NT2/D1 (cell line): Measurements from ENCODE around the gene GMDS.

ENCODE experiments used
- YY1 ChIP-seq: IDR thresholded peaks from 2 replicates; pipeline ENCODE4 v1.6.1; 2011; ENCODE audit not compliant: insufficient read length, insufficient read depth
- ZNF274 ChIP-seq: IDR thresholded peaks from 2 replicates; pipeline ENCODE4 v1.6.1; 2011; ENCODE audit warnings: mild to moderate bottlenecking, low read depth, low read length

GRCh38 chr6:1775441-1775840, 470.0 kb downstream of the GMDS start:
- TF ChIP-seq ZNF274 (no peak), YY1 (no peak)
